OCI-LY3 (cell line): ENCODE results near the gene CAVIN2.

Experiments
- EZH2phosphoT487 ChIP-seq: fragments of 200-600 bp; shearing (Covaris generic); IDR thresholded peaks from 2 replicates; pipeline ENCODE4 v1.6.1; 2018; ENCODE audit warnings: antibody characterized with exemption, mixed run types, low read depth
- TF ChIP-seq, protein P1 (sequence below): fragments of 200-600, 300-600 bp; sonication (generic); IDR thresholded peaks from 2 replicates; pipeline ENCODE4 v1.5.1; 2014; ENCODE audit warnings: antibody characterized with exemption, low read length, low read depth

DNA sequence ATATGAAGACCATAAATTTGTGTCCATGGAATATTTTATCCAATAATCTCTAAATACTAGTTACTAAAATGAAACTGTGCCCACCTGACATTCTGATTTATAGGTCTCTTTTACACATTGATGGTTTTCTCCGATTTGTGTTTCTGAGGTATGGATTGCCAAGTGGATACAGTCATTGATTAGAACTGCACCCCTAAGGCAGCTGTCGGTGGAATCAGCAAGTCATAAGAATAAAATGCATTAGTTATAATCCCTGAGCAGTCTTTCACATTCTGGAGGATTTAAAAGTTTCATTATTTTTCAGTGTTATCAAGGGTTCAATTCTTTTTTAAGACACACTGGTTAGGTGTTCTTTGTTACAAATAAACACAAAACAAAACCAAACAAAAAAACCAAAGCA is 6.0 kb downstream of the CAVIN2 start:
- TF ChIP-seq, protein P1, sequence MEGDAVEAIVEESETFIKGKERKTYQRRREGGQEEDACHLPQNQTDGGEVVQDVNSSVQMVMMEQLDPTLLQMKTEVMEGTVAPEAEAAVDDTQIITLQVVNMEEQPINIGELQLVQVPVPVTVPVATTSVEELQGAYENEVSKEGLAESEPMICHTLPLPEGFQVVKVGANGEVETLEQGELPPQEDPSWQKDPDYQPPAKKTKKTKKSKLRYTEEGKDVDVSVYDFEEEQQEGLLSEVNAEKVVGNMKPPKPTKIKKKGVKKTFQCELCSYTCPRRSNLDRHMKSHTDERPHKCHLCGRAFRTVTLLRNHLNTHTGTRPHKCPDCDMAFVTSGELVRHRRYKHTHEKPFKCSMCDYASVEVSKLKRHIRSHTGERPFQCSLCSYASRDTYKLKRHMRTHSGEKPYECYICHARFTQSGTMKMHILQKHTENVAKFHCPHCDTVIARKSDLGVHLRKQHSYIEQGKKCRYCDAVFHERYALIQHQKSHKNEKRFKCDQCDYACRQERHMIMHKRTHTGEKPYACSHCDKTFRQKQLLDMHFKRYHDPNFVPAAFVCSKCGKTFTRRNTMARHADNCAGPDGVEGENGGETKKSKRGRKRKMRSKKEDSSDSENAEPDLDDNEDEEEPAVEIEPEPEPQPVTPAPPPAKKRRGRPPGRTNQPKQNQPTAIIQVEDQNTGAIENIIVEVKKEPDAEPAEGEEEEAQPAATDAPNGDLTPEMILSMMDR: no peak
- TF ChIP-seq EZH2phosphoT487: no peak
